CD14-positive monocyte (primary cell): ENCODE results near the gene DSCAML1. TPM values are rescaled to one million over a fixed set of nuclear protein-coding genes. Genes with fewer than 3 reads are reported as not detected.

Source experiments
- DNase-seq, 3 donors: peaks; one replicate each; pipeline ENCODE4 v3.0.0-alpha.2; 2011 to 2022
- H2AFZ ChIP-seq: 2 replicates; pipeline ENCODE4 v1.6.0; 2012; ENCODE audit warnings: mild to moderate bottlenecking, low read depth, low read length, inconsistent platforms; ENCODE audit not compliant: insufficient read depth, poor library complexity, severe bottlenecking
- H3K27ac ChIP-seq, 2 donors: 1 replicate in 1 of 2; 2 replicates in 1 of 2; pipeline ENCODE4 v1.5.1; 2012 to 2013; ENCODE audit warnings: low read length in 2 of 2, control low read depth in 1 of 2, inconsistent platforms in 1 of 2, low read depth in 1 of 2, mild to moderate bottlenecking in 1 of 2
- H3K27me3 ChIP-seq, 2 donors: one replicate each; pipeline versions ENCODE4 v1.6.0 to v1.6.1; 2011 to 2013; ENCODE audit warnings: low read length in 2 of 2; ENCODE audit not compliant: control insufficient read depth in 2 of 2, insufficient read depth in 2 of 2
- H3K36me3 ChIP-seq, 2 donors: replicated peaks in 1 of 2; 1 replicate in 1 of 2; 2 replicates in 1 of 2; pipeline versions ENCODE4 v1.5.1 to v1.6.1; 2012 to 2013; ENCODE audit warnings: low read length in 2 of 2, control low read depth in 1 of 2, inconsistent platforms in 1 of 2, mild to moderate bottlenecking in 1 of 2; ENCODE audit not compliant: insufficient read depth in 2 of 2, control insufficient read depth in 1 of 2
- H3K4me1 ChIP-seq, 2 donors: 1 replicate in 1 of 2; 2 replicates in 1 of 2; pipeline versions ENCODE4 v1.5.1 to v1.6.1; 2012 to 2013; ENCODE audit warnings: low read length in 2 of 2, control low read depth in 1 of 2, inconsistent platforms in 1 of 2, mild to moderate bottlenecking in 1 of 2, moderate library complexity in 1 of 2; ENCODE audit not compliant: insufficient read depth in 2 of 2, control insufficient read depth in 1 of 2
- H3K4me2 ChIP-seq: replicated peaks from 2 replicates; pipeline ENCODE3; 2012; ENCODE audit warnings: low read length, moderate library complexity, mild to moderate bottlenecking; ENCODE audit not compliant: poor library complexity, severe bottlenecking; ENCODE audit errors: extremely low read depth
- H3K4me3 ChIP-seq, 3 experiments: fragments of 200-600 bp in 1 of 3; sonication (generic) in 1 of 3; replicated peaks in 1 of 3; 1 replicate in 2 of 3; 2 replicates in 1 of 3; pipeline ENCODE4 v1.5.1; 2011 to 2013; ENCODE audit warnings: low read length in 3 of 3, mild to moderate bottlenecking in 3 of 3, control low read depth in 2 of 3, low read depth in 2 of 3, inconsistent platforms in 1 of 3, moderate library complexity in 1 of 3
- H3K79me2 ChIP-seq: 2 replicates; pipeline ENCODE4 v1.6.0; 2012; ENCODE audit warnings: mild to moderate bottlenecking, control low read depth, inconsistent platforms, low read length, moderate library complexity; ENCODE audit not compliant: insufficient read depth
- H3K9ac ChIP-seq: 2 replicates; pipeline ENCODE4 v1.6.0; 2017; ENCODE audit warnings: low read length, mild to moderate bottlenecking; ENCODE audit not compliant: insufficient read depth, poor library complexity, severe bottlenecking
- H3K9me3 ChIP-seq, 2 donors: replicated peaks in 1 of 2; 1 replicate in 1 of 2; 2 replicates in 1 of 2; pipeline versions ENCODE4 v1.5.1 to v1.6.1; 2012 to 2013; ENCODE audit warnings: low read length in 2 of 2, control low read depth in 1 of 2; ENCODE audit not compliant: control insufficient read depth in 1 of 2, insufficient read depth in 1 of 2
- H4K20me1 ChIP-seq: 2 replicates; pipeline ENCODE4 v1.6.0; 2012; ENCODE audit warnings: mild to moderate bottlenecking, low read length, control low read depth, moderate library complexity; ENCODE audit not compliant: insufficient read depth
- H3K27ac Mint-ChIP-seq, 7 donors: one replicate each; pipeline ENCODE4 v1.8.0; 2020; ENCODE audit warnings: mild to moderate bottlenecking in 7 of 7, mixed read lengths in 7 of 7, moderate library complexity in 6 of 7, inconsistent platforms in 2 of 7
- H3K27me3 Mint-ChIP-seq, 3 donors: one replicate each; pipeline ENCODE4 v1.8.0; 2021 to 2022; ENCODE audit warnings: low read depth in 3 of 3, mild to moderate bottlenecking in 3 of 3, mixed read lengths in 3 of 3, moderate library complexity in 3 of 3, inconsistent platforms in 1 of 3
- H3K36me3 Mint-ChIP-seq, 2 donors: one replicate each; pipeline ENCODE4 v1.8.0; 2020; ENCODE audit warnings: mixed read lengths in 2 of 2, inconsistent platforms in 1 of 2, mild to moderate bottlenecking in 1 of 2
- H3K4me1 Mint-ChIP-seq: one replicate; pipeline ENCODE4 v1.8.0; 2020; ENCODE audit warnings: mild to moderate bottlenecking, mixed read lengths
- H3K4me3 Mint-ChIP-seq, 2 donors: one replicate each; pipeline ENCODE4 v1.8.0; 2020; ENCODE audit warnings: mild to moderate bottlenecking in 2 of 2, mixed read lengths in 2 of 2, moderate library complexity in 1 of 2
- H3K9me3 Mint-ChIP-seq, 7 donors: one replicate each; pipeline ENCODE4 v1.8.0; 2020 to 2022; ENCODE audit warnings: mixed read lengths in 7 of 7, mild to moderate bottlenecking in 6 of 7, moderate library complexity in 6 of 7, inconsistent platforms in 2 of 7
- WGBS: methylation state at CpG from one replicate; pipeline ENCODE4 v1.1.5; 2013; ENCODE audit warnings: missing lambda C conversion rate; ENCODE audit not compliant: insufficient coverage; 5-methylcytosine and 5-hydroxymethylcytosine counted together
- intact Hi-C, 2 donors: fragments of 100-400 bp; cut with micrococcal nuclease; formaldehyde crosslinking; loops; one replicate each; pipeline versions ENCODE4 v1.15.0 to v1.15.1; 2023
- polyA minus RNA-seq: library from RNA; depleted of rRNA, polyadenylated mRNA; stranded (reverse); fragments of >200 nt; gene quantifications from 2 replicates; pipeline ENCODE4 v1.2.3, GENCODE V29; 2012
- polyA plus RNA-seq, 3 donors: library from polyadenylated mRNA; depleted of rRNA in 1 of 3; unstranded in 2 of 3; stranded (reverse) in 1 of 3; fragments of 300-500 nt in 2 of 3; fragments of >200 nt in 1 of 3; fragmentation: Illumina TruSeq in 2 of 3; gene quantifications; 1 replicate in 2 of 3; 2 replicates in 1 of 3; pipeline ENCODE4 v1.2.3, GENCODE V29; 2012 to 2021
- total RNA-seq, 12 experiments: library from RNA in 1 of 12; stranded (reverse) in 1 of 12; fragments of 120-200 nt in 1 of 12; gene quantifications; one replicate each; pipeline ENCODE4 v1.2.4 and lab custom pipeline; 2013 to 2026; ENCODE audit warnings: mixed read lengths in 6 of 12, inconsistent platforms in 1 of 12
- TF ChIP-seq, protein P1 (sequence below): fragments of 200-600 bp; IDR thresholded peaks from one replicate; pipeline ENCODE4 v1.8.0; 2022; ENCODE audit warnings: antibody characterized with exemption, mild to moderate bottlenecking

DSCAML1 gene, protein sequence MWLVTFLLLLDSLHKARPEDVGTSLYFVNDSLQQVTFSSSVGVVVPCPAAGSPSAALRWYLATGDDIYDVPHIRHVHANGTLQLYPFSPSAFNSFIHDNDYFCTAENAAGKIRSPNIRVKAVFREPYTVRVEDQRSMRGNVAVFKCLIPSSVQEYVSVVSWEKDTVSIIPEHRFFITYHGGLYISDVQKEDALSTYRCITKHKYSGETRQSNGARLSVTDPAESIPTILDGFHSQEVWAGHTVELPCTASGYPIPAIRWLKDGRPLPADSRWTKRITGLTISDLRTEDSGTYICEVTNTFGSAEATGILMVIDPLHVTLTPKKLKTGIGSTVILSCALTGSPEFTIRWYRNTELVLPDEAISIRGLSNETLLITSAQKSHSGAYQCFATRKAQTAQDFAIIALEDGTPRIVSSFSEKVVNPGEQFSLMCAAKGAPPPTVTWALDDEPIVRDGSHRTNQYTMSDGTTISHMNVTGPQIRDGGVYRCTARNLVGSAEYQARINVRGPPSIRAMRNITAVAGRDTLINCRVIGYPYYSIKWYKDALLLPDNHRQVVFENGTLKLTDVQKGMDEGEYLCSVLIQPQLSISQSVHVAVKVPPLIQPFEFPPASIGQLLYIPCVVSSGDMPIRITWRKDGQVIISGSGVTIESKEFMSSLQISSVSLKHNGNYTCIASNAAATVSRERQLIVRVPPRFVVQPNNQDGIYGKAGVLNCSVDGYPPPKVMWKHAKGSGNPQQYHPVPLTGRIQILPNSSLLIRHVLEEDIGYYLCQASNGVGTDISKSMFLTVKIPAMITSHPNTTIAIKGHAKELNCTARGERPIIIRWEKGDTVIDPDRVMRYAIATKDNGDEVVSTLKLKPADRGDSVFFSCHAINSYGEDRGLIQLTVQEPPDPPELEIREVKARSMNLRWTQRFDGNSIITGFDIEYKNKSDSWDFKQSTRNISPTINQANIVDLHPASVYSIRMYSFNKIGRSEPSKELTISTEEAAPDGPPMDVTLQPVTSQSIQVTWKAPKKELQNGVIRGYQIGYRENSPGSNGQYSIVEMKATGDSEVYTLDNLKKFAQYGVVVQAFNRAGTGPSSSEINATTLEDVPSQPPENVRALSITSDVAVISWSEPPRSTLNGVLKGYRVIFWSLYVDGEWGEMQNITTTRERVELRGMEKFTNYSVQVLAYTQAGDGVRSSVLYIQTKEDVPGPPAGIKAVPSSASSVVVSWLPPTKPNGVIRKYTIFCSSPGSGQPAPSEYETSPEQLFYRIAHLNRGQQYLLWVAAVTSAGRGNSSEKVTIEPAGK (N-terminal part only)
- not detected for total RNA-seq (2013)
- polyA plus RNA-seq (not detected), polyA minus RNA-seq (not detected in 2 replicates), total RNA-seq (lab: John Stamatoyannopoulos, UW) (0.29 to 4.8 (median 1.3) reads per million in 11 experiments)

DNA sequence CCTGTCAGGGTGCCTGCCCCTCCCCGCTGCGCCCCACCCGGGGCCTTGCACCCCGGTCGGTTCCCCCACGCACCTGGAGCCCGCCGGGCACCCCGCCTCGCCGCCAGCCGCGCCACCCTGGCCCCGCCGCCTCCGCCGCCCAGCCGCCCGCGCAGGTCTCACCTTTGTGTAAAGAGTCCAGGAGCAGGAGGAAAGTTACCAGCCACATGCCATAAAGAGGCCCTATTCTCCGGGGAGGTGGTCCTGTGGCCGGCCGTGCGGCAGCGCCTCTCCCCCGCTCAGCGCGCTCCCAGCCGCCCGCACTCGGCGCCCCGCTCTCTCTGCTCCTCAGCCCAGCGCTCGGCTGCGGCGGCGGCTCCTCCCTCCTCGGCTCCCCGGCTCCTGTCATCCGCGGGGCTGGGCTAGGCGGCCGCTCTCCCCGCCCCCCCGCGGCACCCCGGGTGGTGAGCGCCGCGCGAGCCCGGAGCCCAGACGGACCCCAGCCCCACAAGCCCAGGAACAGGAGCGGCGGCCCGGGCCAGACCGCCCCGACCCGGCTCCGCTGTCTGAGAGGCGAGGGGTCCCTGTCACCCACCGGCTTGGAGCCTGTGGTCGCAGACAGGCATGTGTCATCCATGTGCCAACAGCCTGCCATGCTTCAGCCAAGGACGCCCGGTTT lies at the start of gene DSCAML1:
DSCAML1 (minus strand) TSS at position 345 of the 658 bp plus-strand sequence; CDS start at position 208, 137 bp downstream.
- H3K36me3 Mint-ChIP-seq: peaks cover 0 to 4% of the 10 kb centered on the region in 2 donors
- H3K4me3 Mint-ChIP-seq: peak within 1 kb of the TSS; percentile 27 to 87
- WGBS: 7% methylated on average over 65 of the region's 66 CpGs
- no peaks in the 10 kb centered on the region for H4K20me1 ChIP-seq
- no peak within 1 kb of the TSS for H3K27ac ChIP-seq
- peak within 1 kb of the TSS; percentile 23 for H3K4me2 ChIP-seq
- no peaks in the 10 kb centered on the region for H3K79me2 ChIP-seq
- DNase-seq: no peak
- peaks cover 0 to 4% of the 10 kb centered on the region in 2 donors for H3K4me1 ChIP-seq
- peaks cover 72 to 88% (median 77%) of the 10 kb centered on the region in 3 donors for H3K27me3 Mint-ChIP-seq
- no peak within 1 kb of the TSS for H2AFZ ChIP-seq
- H3K27me3 ChIP-seq: peaks cover 55 to 84% of the 10 kb centered on the region in 2 donors
- no peaks in the 10 kb centered on the region for H3K36me3 ChIP-seq
- TF ChIP-seq, protein P1, sequence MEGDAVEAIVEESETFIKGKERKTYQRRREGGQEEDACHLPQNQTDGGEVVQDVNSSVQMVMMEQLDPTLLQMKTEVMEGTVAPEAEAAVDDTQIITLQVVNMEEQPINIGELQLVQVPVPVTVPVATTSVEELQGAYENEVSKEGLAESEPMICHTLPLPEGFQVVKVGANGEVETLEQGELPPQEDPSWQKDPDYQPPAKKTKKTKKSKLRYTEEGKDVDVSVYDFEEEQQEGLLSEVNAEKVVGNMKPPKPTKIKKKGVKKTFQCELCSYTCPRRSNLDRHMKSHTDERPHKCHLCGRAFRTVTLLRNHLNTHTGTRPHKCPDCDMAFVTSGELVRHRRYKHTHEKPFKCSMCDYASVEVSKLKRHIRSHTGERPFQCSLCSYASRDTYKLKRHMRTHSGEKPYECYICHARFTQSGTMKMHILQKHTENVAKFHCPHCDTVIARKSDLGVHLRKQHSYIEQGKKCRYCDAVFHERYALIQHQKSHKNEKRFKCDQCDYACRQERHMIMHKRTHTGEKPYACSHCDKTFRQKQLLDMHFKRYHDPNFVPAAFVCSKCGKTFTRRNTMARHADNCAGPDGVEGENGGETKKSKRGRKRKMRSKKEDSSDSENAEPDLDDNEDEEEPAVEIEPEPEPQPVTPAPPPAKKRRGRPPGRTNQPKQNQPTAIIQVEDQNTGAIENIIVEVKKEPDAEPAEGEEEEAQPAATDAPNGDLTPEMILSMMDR: no peak
- intact Hi-C loops: loop anchor here in 1 of 2 donors (5.0 kb wide), 1 partner anchor 370 kb away; no protein-coding TSS in a partner anchor
- peaks cover 3% of the 10 kb centered on the region for H3K4me1 Mint-ChIP-seq
- H3K4me3 ChIP-seq: no peak within 1 kb of the TSS
- H3K9me3 ChIP-seq: peaks cover 0 to 7% of the 10 kb centered on the region in 2 donors
- peak within 1 kb of the TSS in 1 of 7 donors; percentile 7 for H3K27ac Mint-ChIP-seq
- H3K9me3 Mint-ChIP-seq: peaks cover 0 to 12% (median 5%) of the 10 kb centered on the region in 7 donors
- H3K9ac ChIP-seq: peak within 1 kb of the TSS; percentile 15
